Thyroid gland (tissue), 4 donors: ENCODE measurements around the gene MRPL2.

Experiments used
- POLR2A ChIP-seq, 2 donors: fragments of 450-650 bp; IDR thresholded peaks; one replicate each; pipeline ENCODE4 v1.6.1; 2017; ENCODE audit warnings: antibody characterized with exemption in 2 of 2, mild to moderate bottlenecking in 2 of 2, moderate library complexity in 1 of 2
- TF ChIP-seq, protein P1 (sequence below), 6 experiments: fragments of 200-600 bp in 3 of 6; fragments of 450-650 bp in 3 of 6; sonication (generic) in 3 of 6; IDR thresholded peaks; one replicate each; pipeline ENCODE4 v1.5.1; 2016 to 2019; ENCODE audit warnings: antibody characterized with exemption in 6 of 6, mild to moderate bottlenecking in 2 of 6, inconsistent platforms in 1 of 6, moderate library complexity in 1 of 6

DNA sequence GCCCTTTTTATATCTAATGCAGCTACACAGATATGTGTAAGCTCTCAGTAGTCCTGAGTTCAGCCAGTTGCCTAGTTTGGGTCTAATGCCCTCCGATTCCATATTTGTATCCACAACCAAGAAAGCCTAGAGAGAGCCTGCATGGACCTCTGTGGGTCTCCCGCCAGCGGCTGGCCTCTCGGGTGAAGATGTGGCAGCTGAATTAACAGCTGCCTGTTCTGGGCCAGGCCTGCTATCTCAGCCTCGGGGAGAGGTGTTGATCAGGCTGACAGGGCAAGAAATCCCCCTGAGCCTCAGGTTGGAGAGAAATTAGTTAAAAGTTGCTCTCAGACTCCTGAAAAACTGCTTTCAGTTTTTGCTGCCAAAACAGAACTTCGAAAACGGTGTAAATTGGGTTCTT, 36.7 kb upstream of the MRPL2 start:
- TF ChIP-seq POLR2A (IDR thresholded peaks at IDR 0.05) = no peak
- TF ChIP-seq, protein P1, sequence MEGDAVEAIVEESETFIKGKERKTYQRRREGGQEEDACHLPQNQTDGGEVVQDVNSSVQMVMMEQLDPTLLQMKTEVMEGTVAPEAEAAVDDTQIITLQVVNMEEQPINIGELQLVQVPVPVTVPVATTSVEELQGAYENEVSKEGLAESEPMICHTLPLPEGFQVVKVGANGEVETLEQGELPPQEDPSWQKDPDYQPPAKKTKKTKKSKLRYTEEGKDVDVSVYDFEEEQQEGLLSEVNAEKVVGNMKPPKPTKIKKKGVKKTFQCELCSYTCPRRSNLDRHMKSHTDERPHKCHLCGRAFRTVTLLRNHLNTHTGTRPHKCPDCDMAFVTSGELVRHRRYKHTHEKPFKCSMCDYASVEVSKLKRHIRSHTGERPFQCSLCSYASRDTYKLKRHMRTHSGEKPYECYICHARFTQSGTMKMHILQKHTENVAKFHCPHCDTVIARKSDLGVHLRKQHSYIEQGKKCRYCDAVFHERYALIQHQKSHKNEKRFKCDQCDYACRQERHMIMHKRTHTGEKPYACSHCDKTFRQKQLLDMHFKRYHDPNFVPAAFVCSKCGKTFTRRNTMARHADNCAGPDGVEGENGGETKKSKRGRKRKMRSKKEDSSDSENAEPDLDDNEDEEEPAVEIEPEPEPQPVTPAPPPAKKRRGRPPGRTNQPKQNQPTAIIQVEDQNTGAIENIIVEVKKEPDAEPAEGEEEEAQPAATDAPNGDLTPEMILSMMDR (IDR thresholded peaks at IDR 0.05) = no peak
